GM19238 (cell line): ENCODE measurements around the gene ACTL7B.
"Not testable (repeated sequence)": the region's sequence is repeated elsewhere in the genome, so short reads cannot be mapped to it uniquely, and the experiment has no call there.

ENCODE experiments used
- DNase-seq: peaks from one replicate; pipeline ENCODE4 v3.0.0; 2011; ENCODE audit warnings: low spot score; ENCODE audit not compliant: insufficient read length

ACTL7B gene

GRCh38 chr9:108855888-108856287 is at the start of gene ACTL7B:
Gene ACTL7B (minus strand): TSS chr9:108855986. CDS start chr9:108855930, 56 bp downstream.
- no peak for DNase-seq

- DNase-seq: no peak
Measured at GRCh38 chr9:108905494-108905893, 49.7 kb upstream of the ACTL7B start.

- DNase-seq: no peak
Measured at GRCh38 chr9:108904161-108904560, 48.4 kb upstream of the ACTL7B start.

- no peak for DNase-seq
Measured at GRCh38 chr9:108903420-108904103, 47.8 kb upstream of the ACTL7B start.

- no peak for DNase-seq
Measured at GRCh38 chr9:108900176-108900575, 44.4 kb upstream of the ACTL7B start.

GRCh38 chr9:108899023-108899695 is 43.4 kb upstream of the ACTL7B start:
- not testable (repeated sequence) for DNase-seq

GRCh38 chr9:108897324-108898096 is 41.7 kb upstream of the ACTL7B start:
- DNase-seq: no peak

GRCh38 chr9:108894225-108894997 is 38.6 kb upstream of the ACTL7B start:
- no peak for DNase-seq

GRCh38 chr9:108889649-108890067 is 33.9 kb upstream of the ACTL7B start:
- no peak for DNase-seq

- DNase-seq: not testable (repeated sequence)
Measured at GRCh38 chr9:108886594-108887271, 30.9 kb upstream of the ACTL7B start.

- peak; percentile 61 for DNase-seq
Measured at GRCh38 chr9:108885643-108886348, 30.0 kb upstream of the ACTL7B start.

GRCh38 chr9:108884701-108885100 is 28.9 kb upstream of the ACTL7B start:
- DNase-seq: no peak

GRCh38 chr9:108883085-108883484 is 27.3 kb upstream of the ACTL7B start:
- DNase-seq: no peak

GRCh38 chr9:108882052-108882888 is 26.5 kb upstream of the ACTL7B start:
- DNase-seq: no peak

- DNase-seq: no peak
Measured at GRCh38 chr9:108880738-108881316, 25.0 kb upstream of the ACTL7B start.

GRCh38 chr9:108877524-108877923 is 21.7 kb upstream of the ACTL7B start:
- no peak for DNase-seq

GRCh38 chr9:108876425-108876824 is 20.6 kb upstream of the ACTL7B start:
- DNase-seq: no peak

GRCh38 chr9:108874058-108874788 is 18.4 kb upstream of the ACTL7B start:
- DNase-seq: no peak
